Breast epithelium (tissue), 4 donors: Measurements from ENCODE around the gene HID1. TPM values are rescaled to one million over a fixed set of nuclear protein-coding genes. Genes with fewer than 3 reads are reported as not detected.
"Not testable (repeated sequence)": the region's sequence is repeated elsewhere in the genome, so short reads cannot be mapped to it uniquely, and the experiment has no call there.

Experiments used
- DNase-seq, 2 donors: peaks; one replicate each; pipeline ENCODE4 v3.0.0-alpha.2; 2019; ENCODE audit warnings: low spot score in 2 of 2
- H3K27ac ChIP-seq, 2 donors: fragments of 200-600 bp; sonication (generic) in 1 of 2; one replicate each; pipeline ENCODE4 v1.5.1; 2016 to 2019; ENCODE audit warnings: mild to moderate bottlenecking in 1 of 2
- H3K27me3 ChIP-seq, 2 donors: fragments of 200-600 bp; sonication (generic) in 1 of 2; one replicate each; pipeline versions ENCODE4 v1.5.1 to v1.6.0; 2017 to 2019; ENCODE audit warnings: control low read depth in 1 of 2, mild to moderate bottlenecking in 1 of 2
- H3K36me3 ChIP-seq: fragments of 200-600 bp; one replicate; pipeline ENCODE4 v1.5.1; 2019
- H3K4me1 ChIP-seq, 2 donors: fragments of 200-600 bp; sonication (generic); one replicate each; pipeline ENCODE4 v1.5.1; 2016 to 2019; ENCODE audit warnings: control low read depth in 1 of 2
- H3K4me3 ChIP-seq, 3 donors: fragments of 200-600 bp; sonication (generic); 1 replicate in 2 of 3; 2 replicates in 1 of 3; pipeline ENCODE4 v1.5.1; 2016 to 2019; ENCODE audit warnings: mild to moderate bottlenecking in 3 of 3, moderate library complexity in 2 of 3
- H3K9me3 ChIP-seq, 2 donors: fragments of 200-600 bp; sonication (generic) in 1 of 2; one replicate each; pipeline ENCODE4 v1.5.1; 2016 to 2019; ENCODE audit warnings: control low read depth in 1 of 2
- CTCF ChIP-seq, 3 donors: fragments of 450-650 bp; IDR thresholded peaks; one replicate each; pipeline ENCODE4 v1.5.1; 2016 to 2017; ENCODE audit warnings: antibody characterized with exemption in 3 of 3, mild to moderate bottlenecking in 3 of 3, moderate library complexity in 3 of 3
- POLR2A ChIP-seq: fragments of 450-650 bp; IDR thresholded peaks from one replicate; pipeline ENCODE4 v1.6.1; 2016; ENCODE audit warnings: antibody characterized with exemption, mild to moderate bottlenecking, moderate library complexity
- POLR2AphosphoS5 ChIP-seq, 3 donors: sonication (generic); formaldehyde crosslinking; IDR thresholded peaks; one replicate each; pipeline ENCODE4 v1.6.1; 2017; ENCODE audit warnings: antibody characterized with exemption in 3 of 3
- intact Hi-C: fragments of 100-400 bp; cut with DNase I; formaldehyde crosslinking; loops from one replicate; pipeline ENCODE4 v1.15.1; 2023; ENCODE audit warnings: low total_unique reads
- total RNA-seq, 3 donors: library from RNA; depleted of rRNA; stranded (reverse); fragments of >200 nt; gene quantifications; one replicate each; pipeline ENCODE4 v1.1.0, GENCODE V29; 2016

Gene HID1
- total RNA-seq, 3 donors from 2014 or later = 6.1 to 46.5 (median 37.3) TPM

GRCh38 chr17:74990581-74991105, 18.1 kb upstream of the HID1 start:
- intact Hi-C loops = no loop called here
- TF ChIP-seq POLR2AphosphoS5 (IDR thresholded peaks at IDR 0.05) (no peak), POLR2A (no peak), CTCF (IDR thresholded peaks at IDR 0.05) (no peak)

GRCh38 chr17:74987909-74988711, 15.6 kb upstream of the HID1 start:
- H3K27me3 ChIP-seq = no peaks in the 10 kb centered on the region
- peak; percentile 79 to 80 for DNase-seq
- intact Hi-C loops = loop anchor here (10.0 kb wide), 1 partner anchor 47 kb away; no protein-coding TSS in a partner anchor
- peak overlapping the region; percentile 92 to 95 for H3K27ac ChIP-seq
- H3K36me3 ChIP-seq = no peaks in the 10 kb centered on the region
- peaks cover 0 to 5% of the 10 kb centered on the region in 2 donors for H3K4me1 ChIP-seq
- TF ChIP-seq CTCF (IDR thresholded peaks at IDR 0.05) (peak in 1 of 3 donors; percentile 26), POLR2A (peak; percentile 61), POLR2AphosphoS5 (IDR thresholded peaks at IDR 0.05) (peak in 1 of 3 donors; percentile 68)
- H3K4me3 ChIP-seq = peak overlapping the region; percentile 56 to 91 (median 77)
- no peaks in the 10 kb centered on the region for H3K9me3 ChIP-seq

More at GRCh38 chr17:74990581-74991105, 18.1 kb upstream of the HID1 start:
- no peaks in the 10 kb centered on the region for H3K27me3 ChIP-seq
- peaks cover 0 to 9% of the 10 kb centered on the region in 2 donors for H3K4me1 ChIP-seq
- H3K27ac ChIP-seq = peak overlapping the region; percentile 74 to 92
- no peaks in the 10 kb centered on the region for H3K9me3 ChIP-seq
- no peak overlapping the region for H3K4me3 ChIP-seq
- DNase-seq = no peak
- no peaks in the 10 kb centered on the region for H3K36me3 ChIP-seq

- peak in 2 of 3 donors; percentile 40 to 66 for TF ChIP-seq POLR2AphosphoS5 (IDR thresholded peaks at IDR 0.05)
- no peak for TF ChIP-seq CTCF (IDR thresholded peaks at IDR 0.05)
- TF ChIP-seq POLR2A = peak; percentile 31
- DNase-seq = peak; percentile 96 to 97
- Histone ChIP-seq H3K4me3 (peak within 1 kb of the TSS; percentile 56 to 91 (median 77)), H3K27ac (peak within 1 kb of the TSS; percentile 92 to 95), H3K27me3 (no peaks in the 10 kb centered on the region), H3K4me1 (peaks cover 0 to 5% of the 10 kb centered on the region in 2 donors), H3K36me3 (no peaks in the 10 kb centered on the region), H3K9me3 (no peaks in the 10 kb centered on the region)
- intact Hi-C loops = loop anchor here (10.0 kb wide), 1 partner anchor 47 kb away; no protein-coding TSS in a partner anchor
Observed at GRCh38 chr17:74987418-74987908, 14.9 kb upstream of the HID1 start, which contains the start of gene CDR2L. TSS of gene CDR2L (plus strand) at chr17:74987632. CDS start at chr17:74988044, 412 bp downstream.

DNA sequence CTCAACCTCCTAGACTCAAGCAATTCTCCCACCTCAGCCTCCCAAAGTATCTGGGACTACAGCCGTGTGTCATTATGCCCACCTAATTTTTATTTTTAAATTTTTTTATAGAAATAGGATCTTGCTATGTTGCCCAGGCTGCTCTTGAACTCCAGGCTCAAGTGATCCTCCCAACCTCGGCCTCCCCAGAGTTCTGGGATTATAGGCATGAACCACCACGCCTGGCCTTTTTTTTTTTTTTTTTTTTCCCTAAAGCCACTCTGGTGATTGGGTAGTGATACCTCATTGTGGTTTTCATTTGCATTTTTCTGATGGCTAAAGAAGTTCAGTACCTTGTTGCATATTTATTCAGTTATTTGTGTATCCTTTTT, 13.6 kb upstream of the HID1 start:
- no peak for TF ChIP-seq CTCF (IDR thresholded peaks at IDR 0.05)
- H3K4me1 ChIP-seq = peaks cover 5% of the 10 kb centered on the region in 2 donors
- H3K4me3 ChIP-seq = no peak overlapping the region
- H3K9me3 ChIP-seq = no peaks in the 10 kb centered on the region
- no peak overlapping the region for H3K27ac ChIP-seq
- H3K36me3 ChIP-seq = no peaks in the 10 kb centered on the region
- no peaks in the 10 kb centered on the region for H3K27me3 ChIP-seq
- intact Hi-C loops = loop anchor here (10.0 kb wide), 1 partner anchor 49 kb away; no protein-coding TSS in a partner anchor
- no peak for DNase-seq

DNA sequence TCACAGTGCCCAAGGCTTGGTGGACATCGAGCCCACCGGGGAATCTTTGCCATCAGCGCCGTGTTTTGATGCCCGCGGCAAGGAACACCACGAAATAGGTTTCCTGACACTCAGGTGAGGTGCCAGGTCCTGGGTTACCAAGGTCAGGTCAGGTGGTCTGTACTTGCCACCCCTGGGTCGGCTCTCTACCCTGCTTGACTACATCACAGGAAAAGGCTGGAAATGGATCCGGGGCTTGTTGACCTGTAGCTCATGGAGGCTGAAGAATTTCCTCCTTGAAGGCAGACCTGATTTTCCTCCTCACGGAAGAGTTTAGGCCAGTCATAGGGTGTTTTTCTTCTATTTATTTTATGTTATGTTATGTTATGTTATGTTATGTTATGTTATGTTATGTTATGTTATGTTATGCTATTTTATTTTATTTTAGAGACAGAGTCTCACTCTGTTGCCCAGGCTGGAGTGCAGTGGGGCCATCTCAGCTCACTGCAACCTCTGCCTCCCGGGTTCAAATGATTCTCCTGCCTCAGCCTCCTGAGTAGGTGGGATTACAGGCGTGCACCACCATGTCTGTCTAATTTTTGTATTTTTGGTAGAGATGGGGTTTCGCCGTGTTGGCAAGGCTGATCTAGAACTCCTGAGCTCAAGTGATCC, 10.2 kb upstream of the HID1 start:
- Histone ChIP-seq H3K4me3 (peak overlapping the region; percentile 51 to 74 (median 70)), H3K27ac (peak overlapping the region; percentile 94 to 95)
- not testable (repeated sequence) for DNase-seq, H3K27me3 ChIP-seq, H3K4me1 ChIP-seq, H3K9me3 ChIP-seq, H3K36me3 ChIP-seq
- intact Hi-C loops = loop anchor here (10.0 kb wide), 1 partner anchor 52 kb away; no protein-coding TSS in a partner anchor
